Measurements from ENCODE around the gene HECW1.
"Not testable (repeated sequence)": the region's sequence is repeated elsewhere in the genome, so short reads cannot be mapped to it uniquely, and the experiment has no call there.

Gene HECW1

DNA sequence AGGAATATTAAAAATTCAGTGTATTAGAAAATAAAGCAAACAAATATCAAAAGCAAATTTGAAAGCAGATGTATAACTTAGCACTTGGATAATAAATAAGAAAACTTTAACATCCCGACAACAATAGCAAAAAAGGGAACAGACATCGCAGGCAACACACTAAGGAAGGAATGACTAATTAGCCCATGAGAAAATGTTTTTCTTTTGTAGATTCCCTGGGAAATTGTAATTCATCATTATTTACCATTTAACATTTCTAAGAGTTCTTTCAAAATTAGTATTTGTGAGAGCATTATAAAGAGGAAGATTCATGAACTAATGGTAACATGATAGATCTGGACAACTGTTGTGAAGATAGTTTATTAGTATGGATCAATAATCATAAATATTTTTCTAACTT is 364.4 kb downstream of the HECW1 start:
- Mint-ChIP-seq H3K4me1 (ENCODE audit: low read depth) (peaks cover 2% of the 10 kb centered on the region), H3K27ac (no peak overlapping the region), H3K36me3 (ENCODE audit: low read depth) (no peaks in the 10 kb centered on the region), H3K27me3 (no peaks in the 10 kb centered on the region), H3K4me3 (no peak overlapping the region), H3K9me3 (no peaks in the 10 kb centered on the region)
- DNase-seq, result no peak

DNA sequence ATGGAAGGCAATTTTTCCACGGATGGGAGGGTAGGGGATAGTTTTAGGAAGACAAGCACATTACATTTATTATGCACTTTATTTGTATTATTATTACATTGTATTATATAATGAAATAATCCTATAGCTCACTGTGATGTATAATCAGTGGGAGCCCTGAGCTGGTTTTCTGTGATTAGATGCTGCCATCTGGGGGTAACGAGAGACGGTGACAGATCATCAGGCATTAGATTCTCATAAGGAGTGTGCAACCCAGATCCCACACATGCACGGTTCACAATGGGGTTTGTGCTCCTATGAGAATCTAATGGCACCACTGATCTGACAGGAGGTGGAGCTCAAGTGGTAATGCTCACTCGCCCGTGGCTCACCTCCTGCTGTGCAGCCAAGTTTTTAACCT is 366.6 kb downstream of the HECW1 start:
- Mint-ChIP-seq H3K27ac (no peak overlapping the region), H3K27me3 (peaks cover 2% of the 10 kb centered on the region), H3K36me3 (ENCODE audit: low read depth) (no peaks in the 10 kb centered on the region), H3K9me3 (no peaks in the 10 kb centered on the region), H3K4me3 (no peak overlapping the region), H3K4me1 (ENCODE audit: low read depth) (peaks cover 2% of the 10 kb centered on the region)
- no peak for DNase-seq

DNA sequence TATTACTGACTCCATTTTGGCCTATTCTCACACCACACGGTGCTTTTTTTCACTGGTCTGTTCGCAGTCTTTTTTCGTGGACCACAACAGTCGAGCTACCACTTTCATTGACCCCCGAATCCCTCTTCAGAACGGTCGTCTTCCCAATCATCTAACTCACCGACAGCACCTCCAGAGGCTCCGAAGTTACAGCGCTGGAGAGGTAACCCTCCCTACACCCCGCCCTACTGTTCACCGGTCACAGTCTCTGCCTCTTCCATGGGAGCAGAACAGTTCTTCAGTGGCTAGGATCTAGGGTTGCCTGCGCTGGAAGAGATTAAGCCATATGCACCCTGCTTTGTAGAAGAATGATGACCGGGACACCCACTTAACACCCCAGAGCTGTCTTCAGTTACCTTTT is 367.1 kb downstream of the HECW1 start:
- no peak overlapping the region for H3K27ac Mint-ChIP-seq
- DNase-seq, result no peak
- H3K4me3 Mint-ChIP-seq, result no peak overlapping the region
- peaks cover 2% of the 10 kb centered on the region for H3K4me1 Mint-ChIP-seq (ENCODE audit: low read depth)
- H3K27me3 Mint-ChIP-seq, result peaks cover 2% of the 10 kb centered on the region
- H3K36me3 Mint-ChIP-seq (ENCODE audit: low read depth), result no peaks in the 10 kb centered on the region
- H3K9me3 Mint-ChIP-seq, result no peaks in the 10 kb centered on the region

DNA sequence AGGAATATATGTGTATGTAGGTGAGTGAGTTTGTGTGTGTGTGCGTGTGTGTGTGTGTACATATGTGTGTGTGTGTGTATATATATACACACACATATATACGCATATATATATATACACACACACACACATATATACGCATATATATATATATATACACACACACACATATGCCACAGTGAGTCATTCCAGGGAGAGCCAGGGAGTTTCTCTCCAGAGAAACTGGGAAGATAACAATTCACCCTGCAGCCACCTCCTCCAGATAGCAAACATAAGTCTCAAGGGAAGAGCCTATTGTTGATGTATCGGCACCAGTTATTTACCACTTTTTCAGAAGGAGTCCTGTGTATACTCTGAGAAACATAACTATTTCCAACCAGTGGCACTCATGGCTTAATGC is 368.1 kb downstream of the HECW1 start:
- H3K27me3 Mint-ChIP-seq, result peaks cover 2% of the 10 kb centered on the region
- H3K4me3 Mint-ChIP-seq, result no peak overlapping the region
- peaks cover 2% of the 10 kb centered on the region for H3K4me1 Mint-ChIP-seq (ENCODE audit: low read depth)
- DNase-seq, result no peak
- no peaks in the 10 kb centered on the region for H3K36me3 Mint-ChIP-seq (ENCODE audit: low read depth)
- no peak overlapping the region for H3K27ac Mint-ChIP-seq
- no peaks in the 10 kb centered on the region for H3K9me3 Mint-ChIP-seq

DNA sequence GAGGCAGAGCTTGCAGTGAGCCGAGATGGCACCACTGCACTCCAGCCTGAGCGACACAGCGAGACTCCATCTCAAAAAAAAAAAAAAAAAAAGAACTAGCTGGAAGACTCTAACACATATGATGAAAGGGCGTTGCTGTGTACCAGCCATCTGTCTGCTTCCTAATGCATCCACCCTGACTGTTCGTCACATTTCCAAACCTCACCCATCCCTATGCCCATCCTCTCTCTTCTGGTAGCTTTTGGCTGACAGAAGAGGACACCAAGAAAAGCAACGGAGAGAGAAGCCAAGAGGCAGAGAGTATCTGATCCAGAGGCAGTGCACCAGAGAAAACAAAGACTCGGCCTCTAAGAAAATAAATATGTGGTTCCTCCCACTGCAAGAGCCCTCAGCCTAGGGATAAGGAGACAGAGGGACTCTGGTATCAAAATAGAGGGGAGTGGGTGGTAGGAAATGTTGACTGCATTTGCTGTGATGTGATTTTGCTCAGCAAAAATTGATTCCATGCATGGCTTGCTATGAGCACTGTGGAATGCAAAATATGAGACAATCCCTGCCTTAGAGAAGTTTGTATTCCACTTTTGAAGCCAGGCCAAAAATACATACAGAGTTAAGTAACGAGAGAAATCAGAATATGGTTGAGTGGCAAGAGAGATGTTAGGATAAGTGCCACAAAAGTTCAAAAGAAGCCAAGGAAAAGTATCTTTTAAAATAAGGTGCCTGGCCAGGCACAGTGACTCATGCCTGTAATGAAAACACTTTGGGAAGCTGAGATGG is 369.6 kb downstream of the HECW1 start:
- peaks cover 2% of the 10 kb centered on the region for H3K27me3 Mint-ChIP-seq
- H3K27ac Mint-ChIP-seq, result no peak overlapping the region
- DNase-seq, result no peak
- no peaks in the 10 kb centered on the region for H3K36me3 Mint-ChIP-seq (ENCODE audit: low read depth)
- H3K4me1 Mint-ChIP-seq (ENCODE audit: low read depth), result peaks cover 2% of the 10 kb centered on the region
- H3K4me3 Mint-ChIP-seq, result no peak overlapping the region
- H3K9me3 Mint-ChIP-seq, result no peaks in the 10 kb centered on the region

DNA sequence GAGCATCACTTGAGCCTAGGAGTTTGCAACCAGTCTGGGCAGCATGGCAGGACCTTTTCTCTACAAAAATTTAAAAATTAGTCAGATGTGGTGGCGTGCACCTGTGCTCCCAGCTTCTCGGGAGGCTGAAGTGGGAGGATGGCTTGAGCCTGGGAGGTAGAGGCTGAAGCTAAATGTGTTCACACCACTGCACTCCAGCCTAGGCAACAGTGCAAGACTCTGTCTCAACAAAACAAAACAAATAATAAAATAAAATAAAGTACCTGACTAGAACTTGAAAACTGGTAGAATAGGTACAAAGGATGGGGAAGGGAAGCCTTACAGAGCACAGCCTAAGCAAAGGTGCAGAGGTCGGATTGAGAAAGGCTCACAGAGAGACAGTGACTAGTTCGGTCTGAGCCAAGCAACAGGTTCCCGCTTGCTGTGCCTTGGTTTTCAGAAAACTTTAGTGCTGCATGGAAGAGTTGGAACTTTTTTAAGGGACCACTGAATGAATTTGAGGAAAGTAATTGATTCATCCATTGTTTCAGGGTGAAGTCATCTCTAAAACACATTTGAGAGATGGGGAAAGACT is 370.3 kb downstream of the HECW1 start:
- Mint-ChIP-seq H3K27ac (no peak overlapping the region), H3K27me3 (peaks cover 2% of the 10 kb centered on the region)
- DNase-seq, result no peak

DNA sequence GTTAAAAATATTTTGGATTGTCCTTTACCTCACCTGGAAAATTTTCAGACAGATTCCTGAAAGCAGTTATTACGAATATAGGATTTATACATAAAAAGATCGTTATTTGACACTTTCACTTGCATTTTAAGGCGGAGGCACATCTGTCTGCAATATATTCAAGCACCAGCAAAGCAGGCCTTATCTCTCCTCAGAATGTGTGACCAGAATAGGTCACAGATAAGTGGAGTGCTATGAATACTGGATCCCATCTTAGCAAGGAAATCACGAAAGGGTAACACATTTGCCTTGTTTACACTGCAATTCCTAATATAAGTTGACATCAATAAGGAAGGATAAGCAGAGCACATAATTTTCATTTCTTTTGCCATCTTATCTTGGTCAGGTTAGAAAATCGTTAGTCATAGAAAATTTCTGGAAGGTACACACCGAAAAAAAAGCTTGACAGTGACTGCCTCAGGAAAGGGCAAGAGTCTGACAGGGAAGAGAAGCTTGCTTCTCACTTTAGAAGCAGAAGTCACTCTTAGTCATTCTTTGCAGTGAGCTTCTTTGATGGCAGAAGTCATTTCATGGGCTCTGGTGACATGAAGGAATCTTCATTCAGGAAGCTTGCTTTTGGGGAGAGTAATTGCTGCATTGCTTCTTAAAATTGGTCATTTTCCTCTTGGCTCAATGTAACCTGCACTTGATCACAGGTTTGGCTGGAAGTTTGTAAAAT is 372.4 kb downstream of the HECW1 start:
- H3K4me3 Mint-ChIP-seq, result no peak overlapping the region
- no peak for DNase-seq
- no peaks in the 10 kb centered on the region for H3K36me3 Mint-ChIP-seq (ENCODE audit: low read depth)
- H3K9me3 Mint-ChIP-seq, result no peaks in the 10 kb centered on the region
- H3K4me1 Mint-ChIP-seq (ENCODE audit: low read depth), result peaks cover 4% of the 10 kb centered on the region
- peaks cover 2% of the 10 kb centered on the region for H3K27me3 Mint-ChIP-seq
- H3K27ac Mint-ChIP-seq, result no peak overlapping the region

More for the DNA sequence above, 370.3 kb downstream of the HECW1 start:
- Mint-ChIP-seq H3K4me1 (ENCODE audit: low read depth) (peaks cover 1% of the 10 kb centered on the region), H3K9me3 (no peaks in the 10 kb centered on the region), H3K4me3 (no peak overlapping the region), H3K36me3 (ENCODE audit: low read depth) (no peaks in the 10 kb centered on the region)

DNA sequence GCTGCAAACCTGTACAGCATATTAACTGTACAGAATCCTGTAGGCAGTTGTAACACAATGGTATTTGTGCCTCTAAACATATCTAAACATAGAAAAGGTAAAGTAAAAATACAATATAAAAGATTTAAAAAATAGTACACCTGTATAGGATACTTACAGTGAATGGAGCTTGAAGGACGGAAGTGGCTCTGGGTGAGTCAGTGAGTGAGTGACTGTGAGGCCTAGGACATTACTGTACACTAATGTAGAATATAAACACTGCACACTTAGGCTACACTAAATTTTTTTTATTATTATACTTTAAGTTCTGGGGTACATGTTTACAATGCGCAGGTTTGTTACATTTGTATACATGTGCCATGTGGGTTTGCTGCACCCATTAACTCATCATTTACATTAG is 373.1 kb downstream of the HECW1 start:
- no peak overlapping the region for H3K4me3 Mint-ChIP-seq
- no peaks in the 10 kb centered on the region for H3K36me3 Mint-ChIP-seq (ENCODE audit: low read depth)
- H3K4me1 Mint-ChIP-seq (ENCODE audit: low read depth), result peaks cover 4% of the 10 kb centered on the region
- DNase-seq, result no peak
- peaks cover 2% of the 10 kb centered on the region for H3K27me3 Mint-ChIP-seq
- H3K9me3 Mint-ChIP-seq, result no peaks in the 10 kb centered on the region
- H3K27ac Mint-ChIP-seq, result no peak overlapping the region

DNA sequence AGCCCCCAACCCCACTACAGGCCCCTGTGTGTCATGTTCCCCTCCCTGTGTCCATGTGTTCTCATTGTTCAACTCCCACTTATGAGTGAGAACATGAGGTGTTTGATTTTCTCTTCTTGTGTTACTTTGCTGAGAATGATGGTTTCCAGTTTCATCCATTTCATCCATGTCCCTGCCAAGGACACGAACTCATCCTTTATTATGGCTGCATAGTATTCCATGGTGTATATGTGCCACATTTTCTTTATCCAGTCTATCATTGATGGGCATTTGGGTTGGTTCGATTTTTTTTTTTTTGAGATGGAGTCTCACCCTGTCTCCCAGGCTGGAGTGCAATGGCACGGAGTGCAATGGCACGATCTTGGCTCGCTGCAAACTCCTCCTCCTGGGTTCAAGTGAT is 373.6 kb downstream of the HECW1 start:
- H3K27ac Mint-ChIP-seq; DNase-seq; H3K4me3 Mint-ChIP-seq; H3K27me3 Mint-ChIP-seq; H3K36me3 Mint-ChIP-seq (ENCODE audit: low read depth); H3K9me3 Mint-ChIP-seq; H3K4me1 Mint-ChIP-seq (ENCODE audit: low read depth): not testable (repeated sequence)

DNA sequence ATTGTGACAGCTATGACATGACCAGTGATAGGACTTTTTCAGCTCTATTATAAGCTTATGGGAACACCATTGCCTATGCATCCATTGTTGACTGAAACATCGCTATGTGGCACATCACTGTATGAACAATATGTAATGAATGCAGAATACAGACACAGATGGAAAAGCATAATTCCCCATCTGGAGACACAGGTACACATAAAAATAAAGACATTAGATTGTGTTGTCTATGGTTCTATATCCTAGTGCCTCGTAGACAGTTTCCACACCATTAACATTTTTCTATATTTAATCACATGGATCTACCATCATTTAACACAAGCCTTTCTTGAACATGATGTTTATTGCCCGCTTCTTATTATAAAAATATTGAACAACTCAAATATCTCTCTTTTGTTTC is 374.2 kb downstream of the HECW1 start:
- H3K4me1 Mint-ChIP-seq (ENCODE audit: low read depth), result peaks cover 4% of the 10 kb centered on the region
- no peaks in the 10 kb centered on the region for H3K36me3 Mint-ChIP-seq (ENCODE audit: low read depth)
- H3K9me3 Mint-ChIP-seq, result no peaks in the 10 kb centered on the region
- H3K27me3 Mint-ChIP-seq, result peaks cover 2% of the 10 kb centered on the region
- no peak overlapping the region for H3K27ac Mint-ChIP-seq
- DNase-seq, result no peak
- no peak overlapping the region for H3K4me3 Mint-ChIP-seq

DNA sequence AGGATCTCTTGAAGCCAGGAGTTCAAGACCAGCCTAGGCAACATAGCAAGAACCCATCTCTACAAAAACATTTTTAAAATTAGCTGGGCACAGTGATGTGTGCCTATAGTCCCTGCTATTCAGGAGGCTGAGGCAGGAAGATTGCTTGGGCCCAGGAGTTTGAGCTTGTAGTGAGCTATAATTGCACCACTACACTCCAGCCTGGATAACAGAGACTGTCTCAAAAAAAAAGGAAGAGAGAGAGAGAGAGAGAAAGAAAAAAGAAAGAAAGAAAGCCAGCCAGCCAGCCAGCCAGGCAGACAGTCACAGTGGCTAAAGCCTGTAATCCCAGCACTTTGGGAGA is 375.3 kb downstream of the HECW1 start:
- H3K27ac Mint-ChIP-seq, result no peak overlapping the region
- peaks cover 4% of the 10 kb centered on the region for H3K4me1 Mint-ChIP-seq (ENCODE audit: low read depth)
- peaks cover 2% of the 10 kb centered on the region for H3K27me3 Mint-ChIP-seq
- no peaks in the 10 kb centered on the region for H3K9me3 Mint-ChIP-seq
- no peak for DNase-seq
- H3K4me3 Mint-ChIP-seq, result no peak overlapping the region
- H3K36me3 Mint-ChIP-seq (ENCODE audit: low read depth), result no peaks in the 10 kb centered on the region

DNA sequence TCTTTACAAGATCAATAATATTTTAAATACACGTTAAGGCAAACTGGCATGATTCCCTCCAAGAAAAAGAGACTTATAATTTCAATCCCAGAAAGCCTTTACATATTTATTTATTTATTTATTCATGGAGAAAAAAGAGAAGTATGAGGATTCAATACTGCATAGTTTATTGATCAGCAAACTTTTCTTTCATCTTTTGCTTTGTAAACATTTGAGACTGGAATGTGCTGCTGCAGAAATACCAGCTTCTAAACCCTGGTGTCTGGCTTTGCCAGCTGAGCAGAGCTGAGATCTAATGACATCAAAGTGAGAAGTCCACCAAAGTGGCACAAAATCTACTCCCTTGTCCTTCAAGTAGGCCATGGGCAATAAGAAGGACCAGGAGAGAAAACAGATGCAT is 376.8 kb downstream of the HECW1 start:
- H3K4me3 Mint-ChIP-seq, result no peak overlapping the region
- DNase-seq, result no peak
- no peaks in the 10 kb centered on the region for H3K9me3 Mint-ChIP-seq
- H3K27ac Mint-ChIP-seq, result no peak overlapping the region
- H3K27me3 Mint-ChIP-seq, result peaks cover 6% of the 10 kb centered on the region
- peaks cover 4% of the 10 kb centered on the region for H3K4me1 Mint-ChIP-seq (ENCODE audit: low read depth)
- H3K36me3 Mint-ChIP-seq (ENCODE audit: low read depth), result no peaks in the 10 kb centered on the region

DNA sequence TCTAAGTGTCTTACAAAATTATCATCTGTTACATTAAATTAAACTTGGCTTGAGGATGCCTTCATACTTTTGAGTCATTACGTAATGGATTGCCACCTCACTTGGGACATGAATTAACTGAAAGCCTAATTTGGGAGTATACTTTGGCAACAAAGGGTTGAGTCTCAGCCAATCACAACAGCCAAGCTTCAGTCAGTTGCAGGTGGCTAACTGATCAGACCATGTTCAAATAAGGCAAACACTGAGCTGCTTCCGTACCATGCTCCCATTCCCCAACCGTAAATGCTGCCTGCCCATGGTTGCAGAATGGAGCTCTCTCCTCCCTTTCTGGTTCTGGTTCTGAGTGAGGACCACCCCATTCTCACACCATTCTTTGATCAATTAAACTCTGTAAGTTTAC is 377.6 kb downstream of the HECW1 start:
- Mint-ChIP-seq H3K27me3 (peaks cover 6% of the 10 kb centered on the region), H3K27ac (no peak overlapping the region), H3K36me3 (ENCODE audit: low read depth) (no peaks in the 10 kb centered on the region), H3K4me3 (no peak overlapping the region), H3K9me3 (no peaks in the 10 kb centered on the region), H3K4me1 (ENCODE audit: low read depth) (peaks cover 4% of the 10 kb centered on the region)
- DNase-seq, result no peak

DNA sequence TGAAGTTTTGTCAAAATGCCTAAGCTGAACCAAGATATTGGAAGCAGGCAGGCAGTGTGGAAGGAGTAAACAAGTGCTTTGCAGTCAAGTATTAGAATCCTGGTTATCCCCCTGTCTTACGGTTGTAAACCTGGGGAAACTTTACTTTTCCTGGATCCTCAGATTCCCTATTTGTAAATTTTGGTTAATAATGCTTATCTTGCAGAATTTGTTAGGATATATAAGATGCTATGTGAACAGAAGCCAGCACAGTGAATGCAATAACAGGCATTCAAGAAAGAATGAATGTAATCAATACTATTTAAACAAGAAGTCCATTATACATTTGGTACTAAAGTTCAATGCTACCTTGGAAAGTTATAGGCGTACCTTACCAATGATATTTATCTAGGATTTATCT is 378.7 kb downstream of the HECW1 start:
- peaks cover 4% of the 10 kb centered on the region for H3K4me1 Mint-ChIP-seq (ENCODE audit: low read depth)
- H3K27ac Mint-ChIP-seq, result no peak overlapping the region
- H3K27me3 Mint-ChIP-seq, result peaks cover 6% of the 10 kb centered on the region
- H3K36me3 Mint-ChIP-seq (ENCODE audit: low read depth), result no peaks in the 10 kb centered on the region
- no peaks in the 10 kb centered on the region for H3K9me3 Mint-ChIP-seq
- no peak overlapping the region for H3K4me3 Mint-ChIP-seq
- no peak for DNase-seq

DNA sequence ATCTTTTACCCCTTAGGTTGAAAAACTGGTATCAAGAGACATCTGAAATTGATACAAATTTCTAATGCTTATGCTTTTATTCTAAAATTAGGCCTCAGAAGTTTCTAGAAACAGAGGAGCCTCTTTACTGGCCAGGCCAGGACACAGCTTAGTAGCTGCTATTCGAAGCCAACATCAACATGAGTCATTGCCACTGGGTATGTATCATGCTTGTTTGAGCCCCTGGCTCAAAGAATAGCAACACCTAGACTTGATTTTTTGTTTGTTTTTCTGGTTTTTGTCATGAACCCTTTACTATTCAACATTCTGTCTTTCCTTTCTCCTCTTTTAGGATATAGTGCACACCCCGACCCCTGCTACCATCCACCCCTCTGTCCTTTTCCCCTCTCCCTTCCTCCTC is 379.5 kb downstream of the HECW1 start:
- H3K4me1 Mint-ChIP-seq (ENCODE audit: low read depth), result peaks cover 4% of the 10 kb centered on the region
- no peaks in the 10 kb centered on the region for H3K36me3 Mint-ChIP-seq (ENCODE audit: low read depth)
- H3K27me3 Mint-ChIP-seq, result peaks cover 6% of the 10 kb centered on the region
- DNase-seq, result no peak
- no peak overlapping the region for H3K27ac Mint-ChIP-seq
- H3K4me3 Mint-ChIP-seq, result no peak overlapping the region
- H3K9me3 Mint-ChIP-seq, result no peaks in the 10 kb centered on the region
